ENCODE data around the gene IRX2. TPM values are rescaled to one million over a fixed set of nuclear protein-coding genes. Genes with fewer than 3 reads are reported as not detected.

The IRX2 gene
- total RNA-seq, 4 donors from 2014 or later, result 2.4 TPM; not detected in 3

- in situ Hi-C loops (cut with MboI; ENCODE audit: low sequenced_read_pairs in 4 of 4) (no loop called here), intact Hi-C loops (cut with DNase I; ENCODE audit: low total_unique reads) (no loop called here)
- TF ChIP-seq POLR2A (IDR thresholded peaks at IDR 0.05) (no peak), CTCF (IDR thresholded peaks at IDR 0.05 in 4 of 5, conservative IDR thresholded peaks at IDR 0.05 in 1 of 5) (no peak)
- Histone ChIP-seq H3K27ac (no peak overlapping the region), H3K9me3 (no peaks in the 10 kb centered on the region), H3K36me3 (no peaks in the 10 kb centered on the region), H3K4me1 (no peaks in the 10 kb centered on the region), H3K27me3 (no peaks in the 10 kb centered on the region), H3K4me3 (no peak overlapping the region)
- DNase-seq, result no peak
- no peak for ATAC-seq
Measured at GRCh38 chr5:2724831-2725230, 26.6 kb downstream of the IRX2 start.

- Histone ChIP-seq H3K4me3 (no peak overlapping the region), H3K27me3 (no peaks in the 10 kb centered on the region), H3K4me1 (no peaks in the 10 kb centered on the region), H3K27ac (no peak overlapping the region), H3K9me3 (no peaks in the 10 kb centered on the region), H3K36me3 (no peaks in the 10 kb centered on the region)
- in situ Hi-C loops (cut with MboI; ENCODE audit: low sequenced_read_pairs in 4 of 4) (no loop called here), intact Hi-C loops (cut with DNase I; ENCODE audit: low total_unique reads) (no loop called here)
- DNase-seq (no peak), ATAC-seq (no peak)
- TF ChIP-seq CTCF (IDR thresholded peaks at IDR 0.05 in 4 of 5, conservative IDR thresholded peaks at IDR 0.05 in 1 of 5) (no peak), POLR2A (IDR thresholded peaks at IDR 0.05) (no peak)
Measured at GRCh38 chr5:2724031-2724581, 27.4 kb downstream of the IRX2 start.

DNA sequence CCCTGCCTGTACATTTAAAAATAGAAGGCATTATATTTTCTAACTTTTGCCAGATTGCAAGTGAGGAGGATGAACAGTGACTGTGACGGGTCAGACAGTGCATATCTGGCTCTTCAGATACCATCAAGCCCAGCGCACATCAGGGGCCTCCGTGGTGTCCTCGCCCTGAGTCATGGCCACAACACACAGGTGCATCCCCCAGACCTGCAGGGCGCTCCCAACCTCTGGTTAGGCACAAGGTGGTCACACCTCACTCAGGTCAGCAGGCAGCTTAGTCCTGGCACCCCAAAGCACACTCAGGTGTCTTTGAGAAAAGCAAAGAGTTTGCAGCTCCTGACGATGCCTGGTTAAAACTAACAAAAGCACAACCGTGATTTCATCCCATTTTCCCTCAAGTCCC, 28.6 kb downstream of the IRX2 start:
- DNase-seq, result no peak
- Histone ChIP-seq H3K9me3 (no peaks in the 10 kb centered on the region), H3K4me1 (no peaks in the 10 kb centered on the region), H3K27me3 (no peaks in the 10 kb centered on the region), H3K36me3 (no peaks in the 10 kb centered on the region), H3K4me3 (no peak overlapping the region), H3K27ac (no peak overlapping the region)
- no peak for ATAC-seq
- in situ Hi-C loops (cut with MboI; ENCODE audit: low sequenced_read_pairs in 4 of 4) (no loop called here), intact Hi-C loops (cut with DNase I; ENCODE audit: low total_unique reads) (no loop called here)
- no peak for TF ChIP-seq POLR2A (IDR thresholded peaks at IDR 0.05)
- TF ChIP-seq CTCF (IDR thresholded peaks at IDR 0.05 in 4 of 5, conservative IDR thresholded peaks at IDR 0.05 in 1 of 5), result no peak

DNA sequence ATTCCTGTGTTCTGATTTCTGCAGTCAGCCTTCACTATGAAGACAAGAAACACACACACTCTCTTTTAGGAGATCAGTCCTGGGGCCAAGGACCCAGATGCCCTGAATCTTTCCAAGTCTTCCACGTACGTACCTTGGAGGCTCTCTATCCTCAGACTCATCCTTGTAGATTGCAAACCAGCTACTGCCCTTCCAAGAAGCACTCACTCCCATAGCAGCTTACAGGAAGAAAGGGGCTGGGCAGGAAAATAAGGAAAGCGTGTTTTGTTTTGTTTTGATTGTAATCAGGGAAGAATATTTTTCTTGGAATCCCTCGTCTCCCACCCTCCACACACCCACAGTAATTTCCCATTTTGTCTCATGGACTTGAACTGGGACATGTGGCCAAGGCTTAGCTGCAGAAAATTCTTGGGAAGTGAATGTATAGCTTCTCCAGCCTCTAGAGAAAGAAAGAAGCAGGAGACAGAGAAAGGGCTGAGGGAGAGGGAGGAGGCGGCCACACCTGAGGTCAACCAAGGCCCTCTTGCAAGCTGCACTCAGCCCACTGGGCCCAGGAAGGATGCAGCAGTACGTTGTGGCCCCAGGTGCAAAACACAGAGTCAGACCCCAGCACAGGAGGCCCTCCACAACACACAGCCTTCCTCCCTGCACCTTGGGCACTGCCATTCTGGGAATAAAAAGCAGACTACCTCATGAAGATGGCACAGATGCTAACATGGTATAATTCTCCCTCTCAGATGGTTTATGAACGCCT, 29.9 kb downstream of the IRX2 start:
- H3K4me1 ChIP-seq, result no peaks in the 10 kb centered on the region
- no peaks in the 10 kb centered on the region for H3K9me3 ChIP-seq
- no peak overlapping the region for H3K4me3 ChIP-seq
- no peak overlapping the region for H3K27ac ChIP-seq
- intact Hi-C loops (cut with DNase I; ENCODE audit: low total_unique reads), result no loop called here
- no peak for DNase-seq
- H3K27me3 ChIP-seq, result no peaks in the 10 kb centered on the region
- no peak for ATAC-seq
- in situ Hi-C loops (cut with MboI; ENCODE audit: low sequenced_read_pairs in 4 of 4), result no loop called here
- no peaks in the 10 kb centered on the region for H3K36me3 ChIP-seq
- TF ChIP-seq POLR2A (IDR thresholded peaks at IDR 0.05) (no peak), CTCF (IDR thresholded peaks at IDR 0.05 in 4 of 5, conservative IDR thresholded peaks at IDR 0.05 in 1 of 5) (no peak)
